Skeletal muscle satellite cell (primary cell): ENCODE data around the gene TMC8.

Experiments
- H3K27me3 ChIP-seq: 2 replicates; pipeline ENCODE4 v1.7.0; 2013; ENCODE audit warnings: low read length; ENCODE audit not compliant: control insufficient read depth, insufficient read depth
- H3K36me3 ChIP-seq: 2 replicates; pipeline ENCODE4 v1.7.0; 2013; ENCODE audit warnings: mild to moderate bottlenecking, control low read depth, low read length; ENCODE audit not compliant: insufficient read depth
- H3K4me1 ChIP-seq: 2 replicates; pipeline ENCODE4 v1.7.0; 2013; ENCODE audit warnings: low read length; ENCODE audit not compliant: control insufficient read depth, insufficient read depth
- H3K4me2 ChIP-seq: 2 replicates; pipeline ENCODE4 v1.7.0; 2013; ENCODE audit warnings: mild to moderate bottlenecking, low read length
- H3K4me3 ChIP-seq: 2 replicates; pipeline ENCODE4 v1.7.0; 2013; ENCODE audit warnings: low read length
- H3K9ac ChIP-seq: 2 replicates; pipeline ENCODE4 v1.7.0; 2013; ENCODE audit warnings: mild to moderate bottlenecking, low read depth, low read length, moderate library complexity
- H3K9me3 ChIP-seq: replicated peaks from 2 replicates; pipeline ENCODE4 v1.7.0; 2013; ENCODE audit warnings: mild to moderate bottlenecking, control low read depth, low read length

Gene TMC8

GRCh38 chr17:78126895-78127238, 3.7 kb upstream of the TMC8 start:
- H3K4me2 ChIP-seq = no peak overlapping the region
- no peaks in the 10 kb centered on the region for H3K36me3 ChIP-seq
- no peaks in the 10 kb centered on the region for H3K9me3 ChIP-seq
- peaks cover 32% of the 10 kb centered on the region for H3K27me3 ChIP-seq
- H3K9ac ChIP-seq = no peak overlapping the region
- H3K4me3 ChIP-seq = no peak overlapping the region
- peaks cover 18% of the 10 kb centered on the region for H3K4me1 ChIP-seq

GRCh38 chr17:78127239-78127887, 3.2 kb upstream of the TMC8 start:
- Histone ChIP-seq H3K36me3 (no peaks in the 10 kb centered on the region), H3K4me1 (peaks cover 18% of the 10 kb centered on the region), H3K9ac (peak overlapping the region; percentile 59), H3K4me3 (peak overlapping the region; percentile 70), H3K9me3 (no peaks in the 10 kb centered on the region), H3K27me3 (peaks cover 35% of the 10 kb centered on the region), H3K4me2 (peak overlapping the region; percentile 92)

DNA sequence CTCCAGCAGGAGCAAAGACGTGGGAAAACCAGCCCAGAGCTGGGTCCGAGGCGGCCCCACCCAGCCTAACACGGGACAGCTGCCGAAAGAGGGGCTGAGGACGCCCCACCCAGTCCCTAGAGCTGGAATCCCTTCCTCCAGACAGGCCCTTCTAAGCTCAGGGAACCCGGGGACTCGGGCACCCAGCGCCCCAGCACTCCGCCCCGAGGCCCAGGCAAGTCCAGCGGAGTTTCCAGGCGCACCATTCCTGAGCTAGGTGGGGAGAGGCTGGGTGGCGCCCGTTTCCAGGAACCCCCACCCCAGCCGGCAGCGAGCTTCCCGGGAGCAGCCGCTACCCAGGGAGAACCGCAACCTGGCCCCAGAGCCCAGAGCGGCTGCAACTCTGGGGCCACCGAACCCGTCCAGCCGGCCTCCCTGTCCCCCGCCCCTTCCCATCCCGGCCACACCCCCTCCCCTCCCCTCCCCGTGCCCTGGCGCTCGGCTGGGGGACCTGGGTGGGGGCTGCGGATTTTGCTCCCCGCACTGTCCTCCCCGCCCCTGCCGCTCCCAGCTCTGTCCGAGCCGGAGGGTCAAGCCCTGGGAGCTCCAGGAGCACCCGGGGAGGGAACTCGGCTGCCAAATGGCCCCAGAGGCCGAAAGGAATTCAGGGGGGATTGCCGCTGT, 2.6 kb upstream of the TMC8 start:
- Histone ChIP-seq H3K9me3 (no peaks in the 10 kb centered on the region), H3K27me3 (peaks cover 42% of the 10 kb centered on the region), H3K36me3 (no peaks in the 10 kb centered on the region), H3K9ac (peak overlapping the region; percentile 59), H3K4me3 (peak overlapping the region; percentile 70), H3K4me1 (peaks cover 18% of the 10 kb centered on the region), H3K4me2 (peak overlapping the region; percentile 92)

- H3K4me2 ChIP-seq = peak within 1 kb of the TSS; percentile 92
- H3K27me3 ChIP-seq = peaks cover 48% of the 10 kb centered on the region
- H3K9me3 ChIP-seq = no peaks in the 10 kb centered on the region
- no peaks in the 10 kb centered on the region for H3K36me3 ChIP-seq
- peak within 1 kb of the TSS; percentile 70 for H3K4me3 ChIP-seq
- peak within 1 kb of the TSS; percentile 59 for H3K9ac ChIP-seq
- peaks cover 18% of the 10 kb centered on the region for H3K4me1 ChIP-seq
Observed at GRCh38 chr17:78128551-78129350, 1.8 kb upstream of the TMC8 start, which contains the start of gene TMC6. Gene TMC6, minus strand, starts transcription at chr17:78128755. Its CDS starts 1,923 bp downstream, at chr17:78126832.

DNA sequence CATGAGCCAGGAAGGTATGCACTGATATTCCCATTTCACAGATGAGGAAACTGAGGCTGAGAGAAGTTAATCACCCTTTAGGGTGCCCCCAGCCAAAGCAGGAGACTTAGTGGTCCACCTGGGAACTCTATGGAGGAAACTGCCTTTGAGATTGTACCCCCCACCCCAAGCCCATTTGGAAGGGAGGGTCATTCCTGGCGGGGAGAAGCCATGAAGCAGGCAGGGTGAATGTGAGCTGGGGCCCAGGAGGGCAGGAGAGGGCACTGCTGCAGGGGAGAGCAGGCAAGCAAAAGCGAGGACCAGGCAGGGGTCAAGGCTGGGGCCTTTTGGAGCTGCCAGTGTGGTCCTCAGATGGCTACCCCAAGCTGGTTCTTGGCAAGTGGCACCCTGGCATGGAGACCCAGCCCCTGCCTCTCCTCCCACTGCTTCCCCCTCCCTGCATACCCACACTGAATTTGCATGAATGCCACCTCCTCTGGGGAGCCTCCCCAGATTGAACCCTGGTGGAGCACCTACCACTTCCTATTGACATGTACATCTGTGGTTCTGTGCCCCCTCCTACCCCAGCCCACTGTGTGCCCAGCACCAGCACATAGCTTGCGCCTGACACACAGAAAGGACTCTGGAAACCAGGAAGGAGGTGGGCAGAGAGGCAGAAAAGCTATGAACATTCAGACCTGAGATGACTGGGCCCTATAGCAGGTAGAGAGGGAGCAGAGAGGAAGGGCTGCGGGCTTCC, 1.1 kb upstream of the TMC8 start:
- no peak overlapping the region for H3K9ac ChIP-seq
- H3K36me3 ChIP-seq = no peaks in the 10 kb centered on the region
- peaks cover 18% of the 10 kb centered on the region for H3K4me1 ChIP-seq
- H3K4me3 ChIP-seq = no peak overlapping the region
- H3K4me2 ChIP-seq = peak overlapping the region; percentile 92
- peaks cover 54% of the 10 kb centered on the region for H3K27me3 ChIP-seq
- no peaks in the 10 kb centered on the region for H3K9me3 ChIP-seq

DNA sequence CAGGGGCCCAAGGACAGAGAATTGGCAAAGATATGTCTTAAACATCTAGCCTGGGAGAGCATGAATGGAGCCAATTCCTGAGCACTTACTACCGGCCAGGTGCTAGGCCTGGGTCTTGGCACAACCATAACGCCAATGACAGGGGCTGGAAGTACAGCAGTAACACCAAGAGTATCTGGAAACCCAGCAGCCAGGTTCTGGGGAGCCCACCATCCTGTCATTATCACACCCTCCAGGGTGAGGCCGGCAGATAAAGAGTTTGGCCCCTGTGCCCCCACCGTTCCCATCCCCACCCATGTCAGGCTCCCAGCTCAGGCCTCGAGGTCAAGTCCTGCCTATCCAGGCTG, 508 bp upstream of the TMC8 start:
- Histone ChIP-seq H3K36me3 (no peaks in the 10 kb centered on the region), H3K27me3 (peaks cover 59% of the 10 kb centered on the region), H3K9me3 (no peaks in the 10 kb centered on the region), H3K4me3 (no peak overlapping the region), H3K4me2 (no peak overlapping the region), H3K4me1 (peaks cover 18% of the 10 kb centered on the region), H3K9ac (no peak overlapping the region)

DNA sequence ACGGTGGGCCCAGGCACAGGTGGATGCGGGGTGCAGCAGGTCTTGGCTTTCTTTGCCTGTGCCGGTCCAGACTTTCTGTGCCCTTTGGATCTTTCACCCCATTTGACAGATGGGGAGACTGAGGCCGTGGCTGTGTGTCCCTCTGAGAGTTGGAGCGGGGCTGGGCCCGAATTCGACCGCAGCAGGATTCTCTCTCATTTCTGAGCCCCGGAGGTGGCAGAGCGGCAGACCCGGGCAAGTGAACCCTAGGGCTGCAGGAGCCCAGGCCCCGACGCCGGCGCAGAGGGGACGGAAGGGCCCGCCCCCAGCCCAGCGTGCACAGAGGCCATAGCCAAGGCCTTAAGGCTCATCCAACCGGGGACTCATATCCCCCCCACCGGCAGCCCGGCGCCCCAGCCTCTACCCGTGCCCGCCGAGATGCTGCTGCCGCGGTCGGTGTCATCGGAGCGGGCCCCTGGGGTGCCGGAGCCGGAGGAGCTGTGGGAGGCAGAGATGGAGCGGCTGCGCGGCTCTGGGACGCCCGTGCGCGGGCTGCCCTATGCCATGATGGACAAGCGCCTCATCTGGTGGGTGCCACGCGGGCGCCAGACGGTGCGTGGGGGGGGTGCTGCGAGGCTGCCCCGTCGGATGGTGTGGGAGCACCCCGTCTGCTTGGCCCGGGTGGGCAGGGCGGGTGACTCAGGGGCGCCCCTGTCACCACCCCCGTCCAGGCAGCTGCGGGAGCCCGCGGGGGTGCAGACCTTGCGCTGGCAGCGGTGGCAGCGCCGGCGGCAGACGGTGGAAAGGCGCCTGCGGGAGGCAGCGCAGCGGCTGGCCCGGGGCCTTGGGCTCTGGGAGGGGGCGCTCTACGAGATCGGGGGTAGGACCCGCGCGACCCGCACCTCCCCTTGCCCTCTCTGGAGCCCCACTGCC, 857 bp downstream of the TMC8 start:
- H3K9ac ChIP-seq = no peak overlapping the region
- H3K4me2 ChIP-seq = peak overlapping the region; percentile 29
- H3K27me3 ChIP-seq = peaks cover 67% of the 10 kb centered on the region
- H3K9me3 ChIP-seq = no peaks in the 10 kb centered on the region
- H3K36me3 ChIP-seq = no peaks in the 10 kb centered on the region
- H3K4me1 ChIP-seq = peaks cover 18% of the 10 kb centered on the region
- H3K4me3 ChIP-seq = no peak overlapping the region

DNA sequence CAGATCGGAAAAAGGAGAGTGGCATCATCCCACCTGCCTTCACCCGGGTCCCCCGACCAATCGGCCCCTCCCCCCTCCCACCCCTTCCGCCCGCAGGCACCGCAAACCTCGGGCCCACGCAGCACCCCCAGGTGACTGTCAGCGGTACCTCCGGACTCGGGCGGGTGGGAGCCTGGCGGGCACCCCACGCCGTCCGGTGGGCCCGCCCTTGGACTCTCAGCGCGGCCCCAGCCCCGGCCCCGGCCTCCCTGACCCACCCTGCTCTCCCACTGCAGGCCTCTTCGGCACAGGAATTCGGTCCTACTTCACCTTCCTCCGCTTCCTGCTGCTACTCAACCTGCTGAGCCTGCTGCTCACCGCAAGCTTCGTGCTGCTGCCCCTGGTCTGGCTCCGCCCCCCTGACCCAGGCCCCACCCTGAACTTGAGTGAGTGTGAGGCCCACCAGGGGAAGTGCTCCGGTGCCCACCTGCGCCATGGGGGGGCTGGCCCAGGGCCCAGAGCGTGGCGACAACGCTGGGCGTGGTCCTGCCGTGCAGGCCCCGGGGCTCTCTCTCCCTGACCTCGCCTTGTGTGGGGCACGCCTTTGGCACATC, 1.6 kb downstream of the TMC8 start:
- no peak overlapping the region for H3K9ac ChIP-seq
- H3K4me3 ChIP-seq = no peak overlapping the region
- H3K27me3 ChIP-seq = peaks cover 67% of the 10 kb centered on the region
- no peaks in the 10 kb centered on the region for H3K9me3 ChIP-seq
- H3K4me1 ChIP-seq = peaks cover 18% of the 10 kb centered on the region
- H3K36me3 ChIP-seq = no peaks in the 10 kb centered on the region
- peak overlapping the region; percentile 29 for H3K4me2 ChIP-seq

DNA sequence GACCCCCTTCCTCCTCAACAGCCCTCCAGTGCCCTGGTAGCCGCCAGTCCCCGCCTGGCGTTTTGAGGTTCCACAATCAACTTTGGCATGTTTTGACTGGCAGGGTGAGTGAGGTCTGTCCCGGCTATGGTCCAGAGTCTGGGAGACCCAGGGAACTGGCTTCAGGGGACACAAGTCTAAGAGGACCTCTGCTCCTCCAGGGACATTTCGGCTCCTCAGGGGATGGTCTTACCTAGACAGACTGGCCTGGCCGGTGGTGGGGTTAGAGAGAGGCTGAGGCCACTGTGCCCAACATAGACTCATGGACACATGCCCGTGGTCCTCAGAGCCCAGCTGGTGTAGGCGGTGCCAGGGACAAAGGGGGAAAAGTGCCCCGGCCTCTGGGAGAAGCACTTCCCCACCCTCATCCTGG, 2.2 kb downstream of the TMC8 start:
- Histone ChIP-seq H3K27me3 (peaks cover 61% of the 10 kb centered on the region), H3K4me3 (no peak overlapping the region), H3K9ac (no peak overlapping the region), H3K36me3 (no peaks in the 10 kb centered on the region), H3K9me3 (no peaks in the 10 kb centered on the region), H3K4me1 (peaks cover 12% of the 10 kb centered on the region), H3K4me2 (no peak overlapping the region)

DNA sequence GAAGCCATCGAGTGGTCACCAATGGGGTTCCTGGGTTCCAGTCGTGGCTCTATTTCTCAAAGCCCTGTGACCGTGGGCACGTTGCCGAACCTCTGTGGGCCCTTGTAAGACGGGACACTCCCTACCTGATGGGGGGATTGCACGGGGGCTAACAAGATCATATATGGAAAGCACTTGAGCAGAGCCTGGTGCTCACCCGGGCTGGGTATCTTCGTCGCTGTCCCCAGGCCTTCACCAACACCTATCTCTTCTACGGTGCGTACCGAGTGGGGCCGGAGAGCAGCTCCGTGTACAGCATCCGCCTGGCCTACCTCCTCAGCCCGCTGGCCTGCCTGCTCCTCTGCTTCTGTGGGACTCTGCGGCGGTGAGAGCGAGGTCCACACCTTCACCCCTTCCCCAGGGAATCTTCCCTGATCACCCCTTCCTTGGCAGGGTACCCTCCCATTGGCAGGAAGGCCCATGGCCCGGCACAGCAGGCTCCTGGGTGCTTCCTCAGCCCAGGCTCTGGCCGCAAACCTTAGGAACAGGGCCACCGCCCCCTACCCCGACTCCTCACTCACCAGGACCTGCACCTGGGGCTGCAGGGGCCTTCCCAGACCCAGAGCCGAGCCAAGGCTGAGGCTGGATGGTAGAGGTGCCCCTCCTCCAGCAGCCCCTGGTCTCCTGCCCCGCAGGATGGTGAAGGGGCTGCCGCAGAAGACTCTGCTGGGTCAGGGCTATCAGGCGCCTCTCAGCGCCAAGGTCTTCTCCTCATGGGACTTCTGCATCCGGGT, 2.8 kb downstream of the TMC8 start:
- H3K36me3 ChIP-seq = no peaks in the 10 kb centered on the region
- H3K9me3 ChIP-seq = no peaks in the 10 kb centered on the region
- H3K4me3 ChIP-seq = no peak overlapping the region
- peaks cover 58% of the 10 kb centered on the region for H3K27me3 ChIP-seq
- no peak overlapping the region for H3K4me2 ChIP-seq
- H3K4me1 ChIP-seq = peaks cover 8% of the 10 kb centered on the region
- H3K9ac ChIP-seq = no peak overlapping the region
